ENCODE measurements around the gene RNF112. TPM values are rescaled to one million over a fixed set of nuclear protein-coding genes. Genes with fewer than 3 reads are reported as not detected.

RNF112 gene, protein sequence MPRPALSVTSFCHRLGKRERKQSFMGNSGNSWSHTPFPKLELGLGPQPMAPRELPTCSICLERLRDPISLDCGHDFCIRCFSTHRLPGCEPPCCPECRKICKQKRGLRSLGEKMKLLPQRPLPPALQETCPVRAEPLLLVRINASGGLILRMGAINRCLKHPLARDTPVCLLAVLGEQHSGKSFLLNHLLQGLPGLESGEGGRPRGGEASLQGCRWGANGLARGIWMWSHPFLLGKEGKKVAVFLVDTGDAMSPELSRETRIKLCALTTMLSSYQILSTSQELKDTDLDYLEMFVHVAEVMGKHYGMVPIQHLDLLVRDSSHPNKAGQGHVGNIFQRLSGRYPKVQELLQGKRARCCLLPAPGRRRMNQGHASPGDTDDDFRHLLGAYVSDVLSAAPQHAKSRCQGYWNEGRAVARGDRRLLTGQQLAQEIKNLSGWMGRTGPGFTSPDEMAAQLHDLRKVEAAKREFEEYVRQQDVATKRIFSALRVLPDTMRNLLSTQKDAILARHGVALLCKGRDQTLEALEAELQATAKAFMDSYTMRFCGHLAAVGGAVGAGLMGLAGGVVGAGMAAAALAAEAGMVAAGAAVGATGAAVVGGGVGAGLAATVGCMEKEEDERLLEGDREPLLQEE
- 1.4 TPM for polyA plus RNA-seq (2013, experiment 1 of 2)
- polyA plus RNA-seq (2013, experiment 2 of 2) = 1.1 TPM

DNA sequence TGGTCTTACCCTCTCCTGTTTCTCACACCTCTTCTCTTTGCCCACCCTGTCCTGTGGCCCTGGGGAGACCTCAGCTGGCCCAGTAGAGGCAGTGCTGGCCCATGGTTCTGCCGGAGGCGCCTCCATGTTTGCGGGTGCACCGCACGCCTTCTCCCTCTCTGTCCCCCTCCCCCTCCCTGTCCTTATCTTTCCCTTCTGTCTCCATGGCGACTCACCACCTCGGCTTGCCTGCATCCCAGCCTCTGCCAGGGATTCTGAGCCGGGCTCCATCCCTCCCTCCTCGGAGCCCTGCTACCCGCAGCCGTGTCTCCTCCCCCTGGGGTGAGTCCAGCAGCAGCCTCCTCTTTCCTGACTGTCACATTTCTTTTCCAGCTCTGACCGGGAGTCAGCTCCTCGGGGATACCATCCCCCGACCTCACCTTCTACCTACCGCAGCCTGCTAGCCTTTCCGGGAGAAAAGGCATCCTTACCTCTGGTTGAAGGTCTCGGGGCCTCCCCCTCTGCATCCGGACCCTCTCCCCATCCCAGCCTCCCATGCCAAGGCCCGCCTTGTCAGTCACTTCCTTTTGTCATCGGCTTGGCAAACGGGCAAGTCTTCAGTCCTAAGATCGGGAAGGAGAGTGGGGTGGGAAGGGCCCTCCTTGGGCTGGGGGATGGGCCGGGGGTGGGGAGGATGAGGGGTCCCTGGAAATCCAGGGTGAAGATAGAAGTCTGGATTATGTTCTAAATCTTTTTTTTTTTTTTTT is at the start of gene RNF112:
Gene RNF112, plus strand, starts transcription at position 358 of the 746 bp plus-strand sequence. Its CDS starts 177 bp downstream, at position 535.
- H3K27ac ChIP-seq (replicated peaks; ENCODE audit: low read length) = no peak within 1 kb of the TSS
- peaks cover 0 to 13% of the 10 kb centered on the region in 2 donors for H3K4me1 ChIP-seq (ENCODE audit: control insufficient read depth in 2 of 2, insufficient read depth in 1 of 2, low read depth in 1 of 2, low read length in 2 of 2)
- H3K18ac ChIP-seq (ENCODE audit: low read length) = peak within 1 kb of the TSS; percentile 73
- H3K9me3 ChIP-seq (replicated peaks in 1 of 2; ENCODE audit: control insufficient read depth in 2 of 2, insufficient read depth in 1 of 2, low read depth in 1 of 2, low read length in 2 of 2) = no peaks in the 10 kb centered on the region
- H2AFZ ChIP-seq (ENCODE audit: low read length) = peak within 1 kb of the TSS; percentile 71
- no peaks in the 10 kb centered on the region for H3K36me3 ChIP-seq (replicated peaks in 1 of 2; ENCODE audit: control insufficient read depth in 2 of 2, insufficient read depth in 2 of 2, low read length in 2 of 2)
- peak within 1 kb of the TSS; percentile 92 for H2AK5ac ChIP-seq (ENCODE audit: low read depth, low read length)
- peak within 1 kb of the TSS; percentile 1 for H3K4ac ChIP-seq (ENCODE audit: low read length)
- H3K4me2 ChIP-seq (ENCODE audit: insufficient read depth, low read length, poor library complexity, severe bottlenecking) = peak within 1 kb of the TSS; percentile 28
- H2BK12ac ChIP-seq (ENCODE audit: low read length) = no peak within 1 kb of the TSS
- H3K27me3 ChIP-seq (ENCODE audit: control insufficient read depth in 3 of 3, insufficient read depth in 3 of 3, low read depth in 1 of 3, low read length in 3 of 3) = peaks cover 0 to 33% (median 0%) of the 10 kb centered on the region in 3 experiments
- H3K9ac ChIP-seq (ENCODE audit: low read depth, low read length, poor library complexity) = peak within 1 kb of the TSS; percentile 53
- no peak within 1 kb of the TSS for H4K91ac ChIP-seq (ENCODE audit: low read depth, low read length, poor library complexity)
- no peaks in the 10 kb centered on the region for H3K79me1 ChIP-seq (ENCODE audit: low read depth, low read length)
- no peak within 1 kb of the TSS for H2BK5ac ChIP-seq (ENCODE audit: low read length)
- DNase-seq (ENCODE audit: low spot score) = no peak
- H3K23ac ChIP-seq (ENCODE audit: low read depth, low read length, poor library complexity) = no peak within 1 kb of the TSS
- H2BK15ac ChIP-seq (ENCODE audit: low read length) = peak within 1 kb of the TSS; percentile 87
- no peak within 1 kb of the TSS for H4K8ac ChIP-seq (ENCODE audit: low read depth, low read length)
- no peak within 1 kb of the TSS for H2BK120ac ChIP-seq (ENCODE audit: low read depth, low read length)
- WGBS, 2 donors (ENCODE audit: extremely low coverage in 2 of 2, insufficient read length in 2 of 2, insufficient replicate concordance in 1 of 2) = no CpG with 5 or more reads among the region's 23 CpGs
- H3K14ac ChIP-seq (ENCODE audit: low read length) = peak within 1 kb of the TSS; percentile 73
- no peak within 1 kb of the TSS for H3K4me3 ChIP-seq (ENCODE audit: low read length in 2 of 2)

DNA sequence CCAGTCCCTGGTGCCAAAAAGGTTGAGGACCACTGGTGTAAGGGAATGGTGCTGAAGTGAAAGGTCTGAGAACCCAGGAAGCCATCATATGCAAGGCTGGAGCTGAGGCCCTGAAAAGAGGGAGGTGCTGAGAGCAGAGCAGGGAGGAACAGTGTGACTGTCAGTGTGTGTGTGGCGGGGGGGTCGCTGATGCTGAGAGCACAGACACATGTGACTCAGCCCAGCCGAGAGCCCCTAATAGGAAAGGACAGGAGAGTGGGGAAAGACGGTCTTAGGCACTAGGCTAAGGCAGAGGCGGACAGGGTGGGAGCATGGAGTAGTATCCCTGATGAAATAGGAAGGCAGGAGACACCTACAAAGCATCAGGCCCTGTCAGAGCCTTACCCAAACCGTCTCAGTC is 49.7 kb upstream of the RNF112 start:
- H3K79me1 ChIP-seq (ENCODE audit: low read depth, low read length) = no peaks in the 10 kb centered on the region
- no peak overlapping the region for H2AFZ ChIP-seq (ENCODE audit: low read length)
- no peaks in the 10 kb centered on the region for H3K9me3 ChIP-seq (replicated peaks in 1 of 2; ENCODE audit: control insufficient read depth in 2 of 2, insufficient read depth in 1 of 2, low read depth in 1 of 2, low read length in 2 of 2)
- no peak overlapping the region for H2BK12ac ChIP-seq (ENCODE audit: low read length)
- no peak overlapping the region for H3K14ac ChIP-seq (ENCODE audit: low read length)
- no peak overlapping the region for H2BK120ac ChIP-seq (ENCODE audit: low read depth, low read length)
- H3K4me2 ChIP-seq (ENCODE audit: insufficient read depth, low read length, poor library complexity, severe bottlenecking) = no peak overlapping the region
- H3K4me3 ChIP-seq (ENCODE audit: low read length in 2 of 2) = no peak overlapping the region
- H4K91ac ChIP-seq (ENCODE audit: low read depth, low read length, poor library complexity) = no peak overlapping the region
- H3K23ac ChIP-seq (ENCODE audit: low read depth, low read length, poor library complexity) = no peak overlapping the region
- H3K27me3 ChIP-seq (ENCODE audit: control insufficient read depth in 3 of 3, insufficient read depth in 3 of 3, low read depth in 1 of 3, low read length in 3 of 3) = no peaks in the 10 kb centered on the region
- H2AK5ac ChIP-seq (ENCODE audit: low read depth, low read length) = no peak overlapping the region
- peaks cover 6 to 14% of the 10 kb centered on the region in 2 donors for H3K36me3 ChIP-seq (replicated peaks in 1 of 2; ENCODE audit: control insufficient read depth in 2 of 2, insufficient read depth in 2 of 2, low read length in 2 of 2)
- no peak overlapping the region for H3K9ac ChIP-seq (ENCODE audit: low read depth, low read length, poor library complexity)
- H2BK15ac ChIP-seq (ENCODE audit: low read length) = no peak overlapping the region
- H3K4me1 ChIP-seq (ENCODE audit: control insufficient read depth in 2 of 2, insufficient read depth in 1 of 2, low read depth in 1 of 2, low read length in 2 of 2) = peaks cover 0 to 7% of the 10 kb centered on the region in 2 donors
- no peak overlapping the region for H2BK5ac ChIP-seq (ENCODE audit: low read length)
- no peak overlapping the region for H3K27ac ChIP-seq (replicated peaks; ENCODE audit: low read length)
- H4K8ac ChIP-seq (ENCODE audit: low read depth, low read length) = no peak overlapping the region
- WGBS, 2 donors (ENCODE audit: extremely low coverage in 2 of 2, insufficient read length in 2 of 2, insufficient replicate concordance in 1 of 2) = no CpG with 5 or more reads among the region's 6 CpGs
- no peak overlapping the region for H3K4ac ChIP-seq (ENCODE audit: low read length)
- no peak overlapping the region for H3K18ac ChIP-seq (ENCODE audit: low read length)
- no peak for DNase-seq (ENCODE audit: low spot score)

DNA sequence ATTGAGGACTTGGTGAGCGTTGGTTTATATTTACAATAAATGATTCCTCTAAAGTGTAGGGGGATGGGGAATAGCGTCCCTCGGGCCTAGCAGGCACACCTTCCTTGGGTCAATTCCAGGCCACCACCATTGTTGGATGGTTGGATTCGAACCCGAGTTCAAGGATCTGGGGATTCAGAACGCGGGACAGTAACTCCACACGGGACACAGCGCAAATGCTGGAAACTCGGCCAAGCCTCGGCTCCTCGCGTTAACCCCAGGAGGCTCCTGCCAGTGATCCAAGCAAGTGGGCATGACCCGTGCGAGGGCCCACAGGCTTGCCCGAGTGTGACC is 49.1 kb upstream of the RNF112 start:
- H2BK12ac ChIP-seq (ENCODE audit: low read length) = no peak overlapping the region
- peak overlapping the region; percentile 92 for H3K9ac ChIP-seq (ENCODE audit: low read depth, low read length, poor library complexity)
- no peaks in the 10 kb centered on the region for H3K27me3 ChIP-seq (ENCODE audit: control insufficient read depth in 3 of 3, insufficient read depth in 3 of 3, low read depth in 1 of 3, low read length in 3 of 3)
- no peak overlapping the region for H3K14ac ChIP-seq (ENCODE audit: low read length)
- H3K27ac ChIP-seq (replicated peaks; ENCODE audit: low read length) = no peak overlapping the region
- no CpG with 5 or more reads among the region's 16 CpGs for WGBS, 2 donors (ENCODE audit: extremely low coverage in 2 of 2, insufficient read length in 2 of 2, insufficient replicate concordance in 1 of 2)
- H4K91ac ChIP-seq (ENCODE audit: low read depth, low read length, poor library complexity) = no peak overlapping the region
- H2AK5ac ChIP-seq (ENCODE audit: low read depth, low read length) = no peak overlapping the region
- H3K4me2 ChIP-seq (ENCODE audit: insufficient read depth, low read length, poor library complexity, severe bottlenecking) = peak overlapping the region; percentile 90
- no peaks in the 10 kb centered on the region for H3K9me3 ChIP-seq (replicated peaks in 1 of 2; ENCODE audit: control insufficient read depth in 2 of 2, insufficient read depth in 1 of 2, low read depth in 1 of 2, low read length in 2 of 2)
- peaks cover 4 to 9% of the 10 kb centered on the region in 2 donors for H3K36me3 ChIP-seq (replicated peaks in 1 of 2; ENCODE audit: control insufficient read depth in 2 of 2, insufficient read depth in 2 of 2, low read length in 2 of 2)
- DNase-seq (ENCODE audit: low spot score) = no peak
- peak overlapping the region; percentile 59 to 88 for H3K4me3 ChIP-seq (ENCODE audit: low read length in 2 of 2)
- peak overlapping the region; percentile 92 for H2AFZ ChIP-seq (ENCODE audit: low read length)
- no peak overlapping the region for H2BK5ac ChIP-seq (ENCODE audit: low read length)
- no peak overlapping the region for H2BK15ac ChIP-seq (ENCODE audit: low read length)
- no peak overlapping the region for H3K18ac ChIP-seq (ENCODE audit: low read length)
- no peak overlapping the region for H3K4ac ChIP-seq (ENCODE audit: low read length)
- H3K4me1 ChIP-seq (ENCODE audit: control insufficient read depth in 2 of 2, insufficient read depth in 1 of 2, low read depth in 1 of 2, low read length in 2 of 2) = peaks cover 0 to 7% of the 10 kb centered on the region in 2 donors
- H3K23ac ChIP-seq (ENCODE audit: low read depth, low read length, poor library complexity) = no peak overlapping the region
- no peak overlapping the region for H2BK120ac ChIP-seq (ENCODE audit: low read depth, low read length)
- no peaks in the 10 kb centered on the region for H3K79me1 ChIP-seq (ENCODE audit: low read depth, low read length)
- H4K8ac ChIP-seq (ENCODE audit: low read depth, low read length) = no peak overlapping the region

Data from neuronal stem cell (in vitro differentiated cells).